T-helper 2 cell treated with Interferon-gamma antibody and Interleukin-4, amounts not matched to agents 5 μg/mL and 100 μg/mL, for 36 hours (primary cell): Measurements from ENCODE around the gene FLAD1.

Experiments
- DNase-seq: peaks from one replicate; pipeline ENCODE4 v3.0.0; 2021; ENCODE audit warnings: low spot score
- H3K27ac Mint-ChIP-seq: one replicate; pipeline ENCODE4 v1.8.0; 2021; ENCODE audit warnings: mild to moderate bottlenecking, mixed read lengths
- H3K27me3 Mint-ChIP-seq: one replicate; pipeline ENCODE4 v1.8.0; 2021; ENCODE audit warnings: low read depth, mixed read lengths
- H3K36me3 Mint-ChIP-seq: one replicate; pipeline ENCODE4 v1.8.0; 2021; ENCODE audit warnings: low read depth, mixed read lengths
- H3K4me1 Mint-ChIP-seq: one replicate; pipeline ENCODE4 v1.8.0; 2021; ENCODE audit warnings: low read depth, mixed read lengths
- H3K4me3 Mint-ChIP-seq: one replicate; pipeline ENCODE4 v1.8.0; 2022; ENCODE audit warnings: mild to moderate bottlenecking, moderate library complexity, mixed read lengths
- H3K9me3 Mint-ChIP-seq: one replicate; pipeline ENCODE4 v1.8.0; 2021; ENCODE audit warnings: mixed read lengths

The FLAD1 gene

DNA sequence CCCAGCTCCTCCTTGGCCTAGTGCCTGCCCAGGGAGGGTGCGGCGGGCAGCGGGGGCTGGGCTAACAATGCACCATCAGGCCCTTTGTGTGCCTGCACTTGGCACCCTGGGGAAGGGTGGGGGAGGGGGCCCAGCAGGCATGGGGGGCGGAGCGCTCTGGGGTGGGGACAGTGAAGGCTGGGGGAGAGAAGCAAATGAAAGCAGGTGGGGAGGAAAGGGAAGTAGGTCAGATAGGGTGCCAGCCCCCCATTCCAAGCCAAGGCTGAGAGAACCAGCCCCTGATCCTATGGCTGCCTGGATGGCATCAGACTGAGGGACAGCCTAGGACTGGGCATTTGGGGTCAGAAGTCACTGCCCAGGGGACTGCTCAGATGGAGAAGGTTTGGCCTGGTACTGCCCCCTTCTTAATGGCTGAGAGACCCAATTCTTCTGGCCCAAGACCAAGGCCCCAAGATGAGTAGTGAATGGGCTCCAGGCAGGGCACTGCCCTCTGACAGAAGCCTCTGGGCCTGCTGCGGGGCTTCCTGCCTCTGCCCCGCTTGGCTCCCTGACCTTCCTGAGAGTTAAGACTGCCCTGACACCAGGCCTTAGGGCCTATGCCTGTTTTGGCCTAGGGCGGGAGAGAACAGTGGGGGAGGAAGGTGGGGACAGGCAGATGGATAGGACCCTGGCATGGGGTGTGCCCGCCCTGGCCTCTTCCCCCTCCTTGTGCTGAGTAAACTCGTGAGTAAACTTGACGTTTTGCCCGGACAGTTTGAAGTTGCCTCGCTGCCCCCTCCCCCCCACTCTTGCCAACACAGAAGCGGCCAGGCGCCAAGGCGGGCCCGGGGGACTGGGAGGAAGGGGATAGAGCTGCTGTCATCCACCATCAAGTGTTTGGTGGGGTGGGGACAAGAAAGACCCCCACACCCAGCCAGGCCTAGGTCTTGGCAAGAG, 22.2 kb downstream of the FLAD1 start:
- DNase-seq, result no peak
- peak overlapping the region; percentile 85 for H3K4me3 Mint-ChIP-seq

DNA sequence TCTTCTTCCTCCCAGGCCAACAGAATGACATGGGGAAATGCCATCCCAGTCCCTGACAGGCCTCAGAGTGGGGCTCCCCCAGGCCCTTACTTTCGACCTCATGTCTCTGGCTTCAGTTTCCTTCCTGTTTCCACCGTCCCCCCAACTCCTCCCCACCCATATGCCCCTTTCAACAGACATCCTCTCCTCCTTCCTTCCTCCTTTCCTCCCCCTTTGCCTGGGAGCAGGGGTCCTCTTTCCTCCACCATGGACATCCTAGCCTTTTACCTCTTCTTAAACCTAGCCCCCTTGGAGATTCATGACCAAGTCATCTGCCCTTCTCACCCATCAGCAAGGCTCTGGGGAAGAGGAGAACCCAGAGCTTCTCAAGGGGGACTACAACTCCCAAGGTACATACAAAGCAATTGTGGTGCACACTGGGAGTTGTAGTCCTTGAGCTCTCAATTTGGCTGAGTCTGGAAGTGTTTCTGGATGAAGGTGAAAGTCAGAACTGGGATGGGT, 23.5 kb downstream of the FLAD1 start:
- Mint-ChIP-seq H3K4me1 (peaks cover 41% of the 10 kb centered on the region), H3K4me3 (peak overlapping the region; percentile 85), H3K36me3 (peaks cover 28% of the 10 kb centered on the region), H3K27me3 (no peaks in the 10 kb centered on the region), H3K27ac (peak overlapping the region; percentile 96), H3K9me3 (no peaks in the 10 kb centered on the region)
- peak; percentile 43 for DNase-seq

More for the DNA sequence above, 22.2 kb downstream of the FLAD1 start:
- Mint-ChIP-seq H3K27me3 (no peaks in the 10 kb centered on the region), H3K27ac (peak overlapping the region; percentile 96), H3K4me1 (peaks cover 37% of the 10 kb centered on the region), H3K36me3 (peaks cover 22% of the 10 kb centered on the region), H3K9me3 (no peaks in the 10 kb centered on the region)

DNA sequence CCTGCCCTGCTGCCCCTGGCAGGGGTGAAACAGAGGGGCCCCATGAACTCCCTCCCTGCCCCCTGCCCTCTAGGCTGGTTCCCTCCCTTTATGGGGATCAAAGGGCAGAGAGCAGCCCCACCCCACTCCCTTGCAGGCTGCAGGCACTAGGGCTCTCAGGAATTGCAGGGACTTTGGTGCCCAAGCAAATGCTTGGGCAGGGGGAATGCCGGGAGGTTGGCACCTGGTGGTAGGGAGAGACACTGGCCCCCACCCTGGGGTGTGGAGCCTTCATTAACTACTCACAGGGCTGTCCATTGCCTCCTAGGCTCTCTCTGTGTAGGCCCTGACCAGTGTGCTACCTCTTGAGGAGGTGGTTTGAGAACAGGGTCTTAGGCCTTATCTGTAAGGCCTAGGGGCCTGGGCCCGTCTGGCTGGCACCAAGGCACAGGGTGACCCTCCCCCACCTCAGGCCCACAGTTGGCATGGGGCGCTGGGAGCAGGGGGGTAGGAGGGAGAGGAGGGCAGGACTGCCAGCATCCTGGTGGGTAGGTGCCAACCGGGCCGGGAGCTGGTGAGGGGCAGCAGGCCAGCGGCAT, 24.2 kb downstream of the FLAD1 start:
- peak overlapping the region; percentile 68 for H3K27ac Mint-ChIP-seq
- no peaks in the 10 kb centered on the region for H3K27me3 Mint-ChIP-seq
- peak overlapping the region; percentile 85 for H3K4me3 Mint-ChIP-seq
- peaks cover 32% of the 10 kb centered on the region for H3K36me3 Mint-ChIP-seq
- peaks cover 46% of the 10 kb centered on the region for H3K4me1 Mint-ChIP-seq
- H3K9me3 Mint-ChIP-seq, result no peaks in the 10 kb centered on the region
- DNase-seq, result no peak

DNA sequence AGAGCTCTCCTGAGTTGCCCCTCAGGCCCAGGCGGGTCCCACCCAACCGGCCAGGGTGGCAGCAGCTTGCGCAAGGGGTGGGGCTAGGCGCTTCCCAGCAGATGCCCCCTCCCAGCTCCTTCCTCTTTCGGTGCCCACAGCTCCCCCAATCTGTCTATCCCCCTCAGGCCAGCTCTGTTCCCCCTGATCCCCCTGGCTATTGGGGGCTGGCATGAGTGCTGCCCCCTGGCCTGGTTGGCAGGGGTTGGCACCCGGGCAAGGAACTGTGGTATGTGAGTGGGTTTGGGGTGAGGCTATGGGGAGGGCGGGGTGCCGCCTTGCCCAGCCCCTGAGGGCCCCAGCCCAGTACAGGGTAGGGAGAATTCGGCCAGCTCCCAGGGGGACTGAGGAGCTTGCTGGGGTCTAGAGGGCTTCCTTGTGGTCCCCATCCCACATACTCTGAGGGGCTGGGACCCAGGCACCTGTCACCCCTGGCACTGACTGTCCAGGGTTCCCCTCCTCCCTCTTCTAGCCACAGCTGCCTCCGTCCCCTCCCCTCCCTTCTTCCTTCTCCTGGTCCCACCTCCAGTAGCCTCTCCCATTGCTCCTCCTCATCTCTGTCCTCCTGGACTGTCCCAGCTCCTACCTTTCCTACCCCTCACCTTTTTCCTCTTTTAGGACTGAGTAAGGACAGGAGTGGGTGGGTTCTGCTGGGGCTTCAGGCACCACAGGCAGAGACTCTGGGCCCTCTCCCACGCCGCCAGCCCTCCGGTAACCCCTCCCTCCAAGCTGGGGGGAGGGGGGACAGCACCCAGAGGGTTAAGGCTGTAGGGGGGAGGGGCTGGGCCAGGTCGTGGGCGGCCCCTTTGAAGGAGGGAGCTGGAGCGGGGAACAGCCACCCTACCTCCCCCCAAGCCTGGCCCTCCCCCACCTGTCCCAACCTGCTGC, 25.1 kb downstream of the FLAD1 start:
- Mint-ChIP-seq H3K36me3 (peaks cover 40% of the 10 kb centered on the region), H3K9me3 (no peaks in the 10 kb centered on the region), H3K27me3 (no peaks in the 10 kb centered on the region), H3K4me1 (peaks cover 55% of the 10 kb centered on the region), H3K27ac (peak overlapping the region; percentile 91), H3K4me3 (peak overlapping the region; percentile 98)
- DNase-seq, result peak; percentile 83

DNA sequence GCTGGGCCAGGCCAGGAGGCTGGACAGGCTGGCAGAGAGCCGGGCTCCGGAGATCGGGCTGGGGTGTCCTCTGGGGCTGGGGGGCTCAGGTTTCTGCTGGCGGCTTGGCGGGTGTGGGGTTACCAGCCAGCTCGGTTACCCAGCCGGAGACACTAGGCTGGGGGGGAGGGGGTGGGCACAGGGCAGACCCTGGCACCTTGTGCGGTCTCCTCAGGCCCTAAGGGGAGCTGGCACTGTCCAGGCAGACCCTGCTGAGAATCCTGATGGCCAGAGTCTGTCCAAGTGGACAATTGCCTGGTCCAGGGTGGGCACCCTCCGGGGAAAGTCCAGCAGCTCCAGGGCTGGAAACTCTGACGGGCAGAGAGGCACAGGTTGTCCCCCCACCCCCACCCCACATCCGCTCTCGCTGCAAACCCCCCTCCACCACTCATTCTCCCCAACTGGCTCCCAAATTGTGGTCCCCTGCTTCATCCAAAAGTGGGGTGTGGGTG, 26.1 kb downstream of the FLAD1 start:
- Mint-ChIP-seq H3K36me3 (peaks cover 45% of the 10 kb centered on the region), H3K4me3 (peak overlapping the region; percentile 98), H3K27ac (peak overlapping the region; percentile 91), H3K27me3 (no peaks in the 10 kb centered on the region), H3K4me1 (peaks cover 59% of the 10 kb centered on the region), H3K9me3 (no peaks in the 10 kb centered on the region)
- DNase-seq, result peak; percentile 49

DNA sequence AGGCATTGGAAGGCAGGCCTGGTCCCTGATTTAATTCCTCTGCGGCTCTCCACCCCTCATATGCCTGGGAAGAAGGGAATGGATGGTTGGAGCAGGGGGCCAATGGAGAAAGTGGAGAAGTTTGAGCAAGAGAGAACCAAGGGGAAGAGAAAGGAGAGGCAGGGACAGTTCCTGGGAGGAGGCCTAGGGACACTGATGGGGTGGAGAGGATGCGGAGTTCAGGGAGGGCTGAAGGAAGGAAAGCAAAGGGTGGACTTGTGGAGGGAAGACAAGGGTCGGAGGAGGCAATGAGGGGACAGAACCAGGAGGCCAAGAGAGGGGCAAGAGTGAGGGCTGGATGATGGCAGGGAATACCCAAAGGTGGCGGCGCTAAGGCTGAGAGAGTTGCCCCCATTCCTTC, 26.6 kb downstream of the FLAD1 start:
- peaks cover 46% of the 10 kb centered on the region for H3K36me3 Mint-ChIP-seq
- no peak for DNase-seq
- H3K27me3 Mint-ChIP-seq, result no peaks in the 10 kb centered on the region
- peak overlapping the region; percentile 98 for H3K4me3 Mint-ChIP-seq
- peak overlapping the region; percentile 91 for H3K27ac Mint-ChIP-seq
- peaks cover 61% of the 10 kb centered on the region for H3K4me1 Mint-ChIP-seq
- H3K9me3 Mint-ChIP-seq, result no peaks in the 10 kb centered on the region

DNA sequence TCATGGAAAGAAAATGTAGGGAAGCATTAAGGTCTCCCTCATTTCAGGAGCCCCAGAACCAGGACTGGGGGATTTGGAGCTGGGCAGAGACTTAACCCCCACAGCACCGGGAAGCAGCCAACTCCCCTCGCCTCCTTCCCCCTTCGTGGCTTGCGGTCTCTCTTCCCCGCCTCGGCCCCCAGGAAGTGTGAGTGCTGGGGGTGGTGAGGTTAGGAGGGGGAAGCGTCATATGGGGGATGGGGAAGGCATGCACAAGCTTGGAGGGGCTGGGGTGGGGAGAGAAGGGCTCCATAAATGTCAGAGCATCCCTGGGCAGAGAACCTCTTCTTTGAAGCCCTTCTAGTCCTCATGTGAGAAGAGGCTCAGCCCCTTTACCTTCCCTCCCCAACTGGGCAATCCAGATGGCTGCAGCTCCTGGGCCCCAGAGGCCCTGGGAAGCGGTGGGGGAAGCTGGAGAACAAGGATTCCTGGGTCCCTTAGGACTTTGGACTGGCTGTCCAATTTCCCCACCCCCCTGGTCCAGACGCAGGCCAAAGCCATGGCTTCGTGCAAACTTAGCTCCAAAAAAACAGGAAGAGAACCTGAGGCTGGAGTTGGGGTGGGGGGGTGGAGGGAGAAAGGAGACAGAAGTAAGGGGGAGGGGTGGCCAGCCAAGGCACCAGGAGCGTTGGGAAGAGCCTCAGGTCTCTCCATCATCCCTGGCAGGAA, 27.2 kb downstream of the FLAD1 start:
- H3K4me1 Mint-ChIP-seq, result peaks cover 58% of the 10 kb centered on the region
- no peaks in the 10 kb centered on the region for H3K9me3 Mint-ChIP-seq
- peak; percentile 56 for DNase-seq
- peak overlapping the region; percentile 98 for H3K4me3 Mint-ChIP-seq
- peak overlapping the region; percentile 91 for H3K27ac Mint-ChIP-seq
- H3K27me3 Mint-ChIP-seq, result no peaks in the 10 kb centered on the region
- peaks cover 47% of the 10 kb centered on the region for H3K36me3 Mint-ChIP-seq

DNA sequence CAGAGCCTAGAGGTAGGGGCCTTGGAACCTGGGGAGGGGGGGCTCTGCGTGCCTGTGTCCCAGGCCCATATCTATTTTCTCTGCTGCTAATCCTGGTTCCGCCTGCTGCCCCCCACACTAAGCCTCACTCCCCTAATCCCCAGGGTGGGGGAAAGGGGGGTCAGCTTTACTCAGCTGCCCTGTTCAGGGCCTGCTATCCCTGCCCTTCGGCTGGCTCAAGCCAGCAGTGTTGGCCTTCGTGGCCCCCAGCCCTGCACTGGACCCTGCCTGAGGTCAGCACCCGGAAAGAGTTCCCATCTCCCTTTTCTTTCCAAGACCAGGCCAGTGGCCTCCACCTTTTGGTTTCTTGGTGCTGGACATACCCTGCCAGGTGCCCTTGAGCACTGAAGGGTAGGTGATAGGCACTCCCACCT, 27.9 kb downstream of the FLAD1 start:
- peaks cover 58% of the 10 kb centered on the region for H3K4me1 Mint-ChIP-seq
- peaks cover 52% of the 10 kb centered on the region for H3K36me3 Mint-ChIP-seq
- no peaks in the 10 kb centered on the region for H3K27me3 Mint-ChIP-seq
- H3K9me3 Mint-ChIP-seq, result no peaks in the 10 kb centered on the region
- peak overlapping the region; percentile 98 for H3K4me3 Mint-ChIP-seq
- H3K27ac Mint-ChIP-seq, result peak overlapping the region; percentile 91
- DNase-seq, result no peak

DNA sequence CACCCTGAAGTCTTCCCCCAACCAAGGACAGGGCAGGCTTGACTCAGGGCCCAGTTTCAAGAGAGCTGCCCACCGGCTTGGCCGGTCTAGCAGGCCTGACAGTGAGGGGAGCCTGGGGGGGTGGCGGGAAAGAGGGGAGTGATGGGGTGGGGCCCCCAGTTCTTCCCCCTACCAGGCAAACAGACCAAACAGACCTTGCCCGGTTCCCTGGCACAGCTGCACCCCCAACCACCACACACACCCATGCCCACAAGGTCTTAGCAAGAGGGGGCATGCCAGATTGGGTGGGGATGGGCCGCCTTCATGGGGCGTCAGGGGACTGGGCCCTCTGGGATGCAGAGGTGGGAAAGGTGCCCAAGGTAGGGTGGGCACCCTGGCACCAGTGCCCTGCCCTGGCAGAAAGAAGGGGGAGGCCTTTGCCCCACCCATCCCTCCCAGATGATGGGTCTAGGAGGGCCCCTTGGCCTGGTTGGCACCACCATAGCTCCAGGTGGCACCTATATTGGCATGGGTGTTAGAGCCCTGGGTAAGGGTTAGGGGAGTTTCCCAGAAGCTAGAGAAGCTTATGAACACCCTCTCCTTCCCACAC, 28.4 kb downstream of the FLAD1 start:
- H3K27me3 Mint-ChIP-seq, result no peaks in the 10 kb centered on the region
- H3K36me3 Mint-ChIP-seq, result peaks cover 58% of the 10 kb centered on the region
- no peaks in the 10 kb centered on the region for H3K9me3 Mint-ChIP-seq
- peak overlapping the region; percentile 91 for H3K27ac Mint-ChIP-seq
- H3K4me3 Mint-ChIP-seq, result peak overlapping the region; percentile 98
- no peak for DNase-seq
- peaks cover 58% of the 10 kb centered on the region for H3K4me1 Mint-ChIP-seq

DNA sequence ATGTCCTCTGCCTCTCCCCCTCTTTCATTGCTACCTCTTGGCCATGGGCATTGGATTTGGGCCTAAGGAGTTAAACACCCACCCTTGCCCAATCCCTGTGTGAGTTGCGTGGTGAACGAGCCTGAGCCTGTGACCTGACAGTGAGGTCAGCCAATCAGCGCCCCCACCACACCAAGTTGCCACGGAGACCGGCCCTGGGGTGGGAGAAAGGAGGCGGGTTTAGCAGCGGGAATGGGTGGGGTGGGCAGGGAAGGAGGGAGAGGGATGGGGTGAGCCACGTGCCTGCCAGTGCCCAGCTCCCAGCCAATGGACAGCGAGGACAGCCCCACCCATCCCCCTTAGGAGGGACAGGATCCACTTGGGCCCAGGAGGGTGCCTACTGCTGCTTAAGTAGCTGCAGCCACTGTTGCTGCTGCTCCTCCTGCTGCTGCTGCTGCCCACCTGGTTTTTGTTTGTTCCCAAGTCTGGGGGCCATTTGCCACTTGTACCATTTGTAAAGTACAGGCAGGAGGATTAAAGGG, 28.9 kb downstream of the FLAD1 start:
- H3K27me3 Mint-ChIP-seq, result no peaks in the 10 kb centered on the region
- H3K4me3 Mint-ChIP-seq, result peak overlapping the region; percentile 90
- no peaks in the 10 kb centered on the region for H3K9me3 Mint-ChIP-seq
- peaks cover 62% of the 10 kb centered on the region for H3K36me3 Mint-ChIP-seq
- DNase-seq, result peak; percentile 40
- H3K27ac Mint-ChIP-seq, result peak overlapping the region; percentile 83
- peaks cover 56% of the 10 kb centered on the region for H3K4me1 Mint-ChIP-seq

DNA sequence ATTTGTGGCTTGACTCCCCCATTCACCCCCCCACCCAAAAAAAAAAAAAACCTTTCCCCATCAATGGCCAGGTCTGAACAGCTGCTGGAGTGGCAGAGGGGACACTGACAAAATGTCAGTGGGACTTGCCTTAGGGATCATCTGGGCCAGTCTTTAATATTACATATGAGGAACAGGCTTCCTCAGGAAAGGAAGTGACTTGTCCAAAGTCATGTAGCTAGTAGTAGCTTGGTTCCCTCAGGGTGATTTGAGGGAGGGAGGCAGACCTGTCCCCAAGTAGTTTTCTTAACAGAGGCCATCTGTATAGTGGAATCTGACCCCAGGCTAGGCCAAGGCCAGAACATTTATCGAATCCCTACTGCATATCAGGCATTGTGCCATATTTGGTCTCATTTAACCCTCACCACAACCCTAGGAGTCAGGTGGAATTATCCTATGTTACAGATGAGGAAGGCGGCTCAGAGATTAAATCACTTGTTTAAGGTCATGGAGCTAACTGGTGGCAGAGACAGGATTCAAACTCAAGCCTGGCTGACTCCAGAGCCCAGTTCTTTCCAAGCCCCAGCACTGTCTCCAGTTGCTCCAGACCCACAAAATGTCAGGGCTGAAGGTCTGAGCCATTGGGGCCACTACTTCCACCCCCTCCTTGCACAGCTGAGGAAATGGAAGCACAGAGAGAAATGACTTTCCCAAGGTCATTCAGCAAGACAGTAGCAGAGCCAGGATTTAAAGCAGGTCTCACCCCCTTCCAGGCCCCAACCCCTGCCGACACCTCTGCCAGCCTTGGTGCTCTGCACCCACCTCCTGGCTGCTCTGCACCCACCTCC, 29.8 kb downstream of the FLAD1 start:
- Mint-ChIP-seq H3K4me3 (peak overlapping the region; percentile 90), H3K36me3 (peaks cover 67% of the 10 kb centered on the region), H3K4me1 (peaks cover 56% of the 10 kb centered on the region), H3K27ac (peak overlapping the region; percentile 83), H3K27me3 (no peaks in the 10 kb centered on the region), H3K9me3 (no peaks in the 10 kb centered on the region)
- DNase-seq, result no peak

DNA sequence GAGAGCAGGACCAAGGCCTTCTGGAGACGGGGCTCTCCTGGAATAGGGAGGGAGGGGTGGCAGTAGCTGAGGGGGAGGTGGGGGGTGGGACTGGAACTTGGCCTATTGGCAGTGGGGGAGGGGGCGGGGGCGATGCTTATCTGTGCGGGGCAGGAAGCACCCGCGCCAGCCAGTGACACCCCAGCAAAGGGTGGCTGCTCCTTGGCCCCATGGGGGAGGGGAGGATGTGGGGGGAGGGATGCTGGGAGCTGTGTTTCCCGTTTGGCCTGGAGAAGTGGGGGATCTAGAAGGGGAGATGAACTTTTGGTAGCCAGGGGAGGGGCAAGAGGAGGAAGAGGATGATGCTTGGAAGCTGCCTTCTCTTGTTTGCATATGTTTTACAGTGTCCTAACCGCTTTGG, 30.5 kb downstream of the FLAD1 start:
- Mint-ChIP-seq H3K4me1 (peaks cover 51% of the 10 kb centered on the region), H3K27ac (peak overlapping the region; percentile 81), H3K27me3 (no peaks in the 10 kb centered on the region), H3K9me3 (no peaks in the 10 kb centered on the region), H3K36me3 (peaks cover 66% of the 10 kb centered on the region), H3K4me3 (peak overlapping the region; percentile 90)
- DNase-seq, result peak; percentile 20
